ENCODE results near the gene GRK5.

GRCh38 chr10:119407254-119407777 is 199.9 kb downstream of the GRK5 start:
- TF ChIP-seq CTCF (IDR thresholded peaks at IDR 0.05; ENCODE audit: low read depth, low read length, poor library complexity, severe bottlenecking) (no peak), EZH2phosphoT487 (IDR thresholded peaks at IDR 0.05; ENCODE audit: borderline replicate concordance, low read length) (no peak)
